Vagina (tissue), 2 donors: ENCODE measurements around the gene NTM. TPM values are rescaled to one million over a fixed set of nuclear protein-coding genes. Genes with fewer than 3 reads are reported as not detected.
"Not testable (repeated sequence)": the region's sequence is repeated elsewhere in the genome, so short reads cannot be mapped to it uniquely, and the experiment has no call there.

Source experiments
- DNase-seq, 2 donors: peaks; one replicate each; pipeline ENCODE4 v3.0.0-alpha.2; 2017; ENCODE audit errors: extremely low spot score in 2 of 2
- H3K27ac ChIP-seq: fragments of 200-600 bp; sonication (generic); one replicate; pipeline ENCODE4 v1.5.1; 2019
- H3K27me3 ChIP-seq: fragments of 200-600 bp; sonication (generic); one replicate; pipeline ENCODE4 v1.5.1; 2019
- H3K36me3 ChIP-seq, 2 donors: fragments of 200-600 bp; sonication (generic); one replicate each; pipeline ENCODE4 v1.5.1; 2017 to 2019
- H3K4me1 ChIP-seq: fragments of 200-600 bp; sonication (generic); one replicate; pipeline ENCODE4 v1.5.1; 2019
- H3K4me3 ChIP-seq, 2 donors: fragments of 200-600 bp; sonication (generic); 1 replicate in 1 of 2; 2 replicates in 1 of 2; pipeline ENCODE4 v1.5.1; 2016 to 2019
- H3K9me3 ChIP-seq: fragments of 200-600 bp; sonication (generic); one replicate; pipeline ENCODE4 v1.5.1; 2019
- CTCF ChIP-seq, 3 experiments: fragments of 450-650 bp in 2 of 3; fragments of 200-600 bp in 1 of 3; sonication (generic) in 1 of 3; IDR thresholded peaks; one replicate each; pipeline ENCODE4 v1.5.1; 2017 to 2019; ENCODE audit warnings: antibody characterized with exemption in 3 of 3, mild to moderate bottlenecking in 2 of 3, moderate library complexity in 2 of 3
- POLR2A ChIP-seq, 2 donors: fragments of 450-650 bp; IDR thresholded peaks; one replicate each; pipeline ENCODE4 v1.6.1; 2017; ENCODE audit warnings: antibody characterized with exemption in 2 of 2, mild to moderate bottlenecking in 2 of 2, moderate library complexity in 2 of 2
- POLR2AphosphoS5 ChIP-seq, 2 donors: sonication (generic); formaldehyde crosslinking; IDR thresholded peaks; one replicate each; pipeline ENCODE4 v1.9.0; 2017; ENCODE audit warnings: antibody characterized with exemption in 2 of 2, mild to moderate bottlenecking in 2 of 2, low read depth in 1 of 2; ENCODE audit not compliant: insufficient read depth in 1 of 2
- intact Hi-C: fragments of 100-400 bp; cut with DNase I; formaldehyde crosslinking; loops from one replicate; pipeline ENCODE4 v1.15.1; 2023
- total RNA-seq: library from RNA; depleted of rRNA; stranded (reverse); fragments of >200 nt; gene quantifications from one replicate; pipeline ENCODE4 v1.2.3, GENCODE V29; 2016

Gene NTM
- total RNA-seq, 1 donor from 2014 or later = 4.2 TPM

GRCh38 chr11:131488238-131488637 lies 117.8 kb downstream of the NTM start:
- H3K36me3 ChIP-seq = no peaks in the 10 kb centered on the region
- H3K27ac ChIP-seq = no peak overlapping the region
- no peak overlapping the region for H3K4me3 ChIP-seq
- no peak for TF ChIP-seq CTCF (IDR thresholded peaks at IDR 0.05)
- TF ChIP-seq POLR2A (IDR thresholded peaks at IDR 0.05) = no peak
- no peak for TF ChIP-seq POLR2AphosphoS5 (IDR thresholded peaks at IDR 0.05; ENCODE audit: insufficient read depth in 1 of 2, low read depth in 1 of 2)
- H3K27me3 ChIP-seq = no peaks in the 10 kb centered on the region
- H3K4me1 ChIP-seq = no peaks in the 10 kb centered on the region
- H3K9me3 ChIP-seq = no peaks in the 10 kb centered on the region
- intact Hi-C loops = no loop called here
- no peak for DNase-seq

GRCh38 chr11:131491503-131491902 lies 121.1 kb downstream of the NTM start:
- H3K36me3 ChIP-seq = no peaks in the 10 kb centered on the region
- H3K27me3 ChIP-seq = no peaks in the 10 kb centered on the region
- DNase-seq = no peak
- H3K4me3 ChIP-seq = no peak overlapping the region
- H3K4me1 ChIP-seq = no peaks in the 10 kb centered on the region
- intact Hi-C loops = no loop called here
- no peak for TF ChIP-seq POLR2A (IDR thresholded peaks at IDR 0.05)
- TF ChIP-seq POLR2AphosphoS5 (IDR thresholded peaks at IDR 0.05; ENCODE audit: insufficient read depth in 1 of 2, low read depth in 1 of 2) = no peak
- TF ChIP-seq CTCF (IDR thresholded peaks at IDR 0.05) = no peak
- H3K9me3 ChIP-seq = no peaks in the 10 kb centered on the region
- H3K27ac ChIP-seq = no peak overlapping the region

GRCh38 chr11:131495423-131495822 lies 125.0 kb downstream of the NTM start:
- H3K27me3 ChIP-seq = no peaks in the 10 kb centered on the region
- intact Hi-C loops = no loop called here
- DNase-seq = no peak
- no peak overlapping the region for H3K4me3 ChIP-seq
- H3K9me3 ChIP-seq = no peaks in the 10 kb centered on the region
- H3K4me1 ChIP-seq = no peaks in the 10 kb centered on the region
- no peaks in the 10 kb centered on the region for H3K36me3 ChIP-seq
- TF ChIP-seq CTCF (IDR thresholded peaks at IDR 0.05) = no peak
- no peak for TF ChIP-seq POLR2A (IDR thresholded peaks at IDR 0.05)
- TF ChIP-seq POLR2AphosphoS5 (IDR thresholded peaks at IDR 0.05; ENCODE audit: insufficient read depth in 1 of 2, low read depth in 1 of 2) = no peak
- no peak overlapping the region for H3K27ac ChIP-seq

- H3K36me3 ChIP-seq, intact Hi-C loops, DNase-seq, H3K27me3 ChIP-seq, H3K4me3 ChIP-seq, H3K9me3 ChIP-seq, H3K4me1 ChIP-seq, H3K27ac ChIP-seq: not testable (repeated sequence)
Measured at GRCh38 chr11:131497686-131498085, 127.3 kb downstream of the NTM start.

- no peaks in the 10 kb centered on the region for H3K36me3 ChIP-seq
- DNase-seq = no peak
- H3K27ac ChIP-seq = no peak overlapping the region
- no peaks in the 10 kb centered on the region for H3K4me1 ChIP-seq
- H3K27me3 ChIP-seq = no peaks in the 10 kb centered on the region
- no peak overlapping the region for H3K4me3 ChIP-seq
- H3K9me3 ChIP-seq = no peaks in the 10 kb centered on the region
- intact Hi-C loops = no loop called here
- TF ChIP-seq POLR2A (IDR thresholded peaks at IDR 0.05) (no peak), POLR2AphosphoS5 (IDR thresholded peaks at IDR 0.05; ENCODE audit: insufficient read depth in 1 of 2, low read depth in 1 of 2) (no peak), CTCF (IDR thresholded peaks at IDR 0.05) (no peak)
Measured at GRCh38 chr11:131498631-131499160, 128.3 kb downstream of the NTM start.
